NCI-H1105 treated with DMSO at 0.1 percent for 48 hours (cell line): Measurements from ENCODE around the gene LSAMP.

ENCODE experiments used
- DNase-seq: peaks from one replicate; lab custom pipeline; 2025; lab: John Stamatoyannopoulos, UW

Gene LSAMP

GRCh38 chr3:116051040-116051439 lies 394.2 kb downstream of the LSAMP start:
- no peak for DNase-seq

DNA sequence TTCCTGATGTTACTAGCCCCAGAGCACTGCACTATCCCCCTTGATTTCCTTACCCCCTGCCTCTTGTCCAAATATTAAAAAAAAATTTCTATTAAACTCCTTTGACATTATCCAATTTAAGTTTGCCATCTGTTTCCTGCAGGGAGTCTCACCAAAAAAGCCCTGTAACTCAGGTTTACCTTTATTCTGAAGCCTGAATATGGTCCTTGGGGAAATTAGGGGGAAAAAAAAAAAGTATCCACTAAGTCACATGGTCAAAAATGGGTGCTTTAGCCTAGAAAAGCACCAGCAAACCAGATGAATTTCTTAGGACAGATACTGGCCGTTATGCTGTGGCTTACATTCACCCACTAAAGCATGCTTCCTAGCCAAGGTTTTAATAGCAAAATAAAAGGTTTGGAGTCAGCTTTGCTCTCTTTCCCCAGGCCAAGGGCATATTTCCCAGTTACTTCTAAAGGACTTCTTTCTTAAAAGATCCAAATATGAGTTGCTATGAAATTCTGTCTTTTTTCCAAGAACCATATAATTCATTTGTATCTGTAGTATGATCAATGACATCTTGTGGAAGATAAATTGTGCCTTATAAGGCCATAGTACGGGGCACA lies 394.9 kb downstream of the LSAMP start:
- DNase-seq: no peak

DNA sequence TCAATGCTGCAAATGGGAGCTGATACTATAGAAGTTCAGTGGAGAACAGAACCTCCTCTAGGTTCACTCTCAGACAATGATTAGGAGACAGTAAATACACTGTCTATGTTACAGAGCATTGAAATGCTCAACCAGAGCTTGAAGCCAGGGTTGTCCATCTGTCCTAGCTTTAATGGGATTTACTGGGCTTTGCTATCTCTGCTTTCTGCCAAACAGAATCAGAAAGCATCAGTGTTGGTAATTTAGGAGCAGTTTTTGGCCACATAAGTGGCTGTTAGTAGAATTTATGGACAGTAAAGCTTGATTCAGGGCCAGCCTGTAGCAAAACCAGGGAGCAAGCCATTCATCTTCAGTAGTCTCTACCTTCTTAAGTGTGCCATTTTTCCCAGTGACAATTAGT lies 396.3 kb downstream of the LSAMP start:
- no peak for DNase-seq

DNA sequence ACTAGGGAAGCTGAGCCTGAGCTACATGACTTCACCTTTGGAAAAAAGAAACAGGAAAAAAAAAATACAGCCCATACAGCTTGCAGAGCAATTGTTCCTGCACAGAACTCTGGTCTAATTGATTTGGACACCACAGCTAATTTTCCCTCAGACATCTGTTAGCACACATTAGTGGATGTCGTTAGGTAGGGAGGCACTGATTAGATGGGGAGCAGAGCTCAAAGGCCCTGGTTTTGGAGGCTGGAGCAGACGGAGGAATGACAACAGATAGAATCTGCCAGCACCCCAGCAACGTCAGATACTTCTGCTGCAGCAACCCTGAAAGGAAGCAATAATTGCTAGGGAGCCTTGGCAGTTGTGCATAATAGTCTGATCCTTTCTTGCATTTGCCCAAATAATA lies 398.9 kb downstream of the LSAMP start:
- no peak for DNase-seq

DNA sequence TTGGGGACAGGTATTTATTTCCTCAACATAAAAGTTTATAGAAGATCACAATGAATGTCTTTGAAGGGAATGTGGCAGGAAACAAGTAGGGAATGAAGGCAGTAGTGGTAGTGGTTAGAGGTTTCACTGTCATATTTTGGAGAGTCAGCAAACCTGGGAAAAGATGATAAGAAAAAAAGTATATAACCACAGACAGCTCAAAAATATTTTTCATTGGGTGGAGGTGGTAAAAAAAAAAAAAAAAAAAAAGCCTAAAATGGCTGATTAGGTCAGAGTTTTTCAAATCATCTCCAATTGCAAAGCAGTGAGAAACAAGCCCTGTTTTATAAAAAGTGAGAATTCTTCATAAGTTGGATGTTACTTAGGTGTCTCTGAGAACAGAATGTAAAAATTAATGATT lies 400.0 kb downstream of the LSAMP start:
- DNase-seq: no peak

GRCh38 chr3:116040152-116040551 lies 405.1 kb downstream of the LSAMP start:
- no peak for DNase-seq

GRCh38 chr3:116039651-116039985 lies 405.7 kb downstream of the LSAMP start:
- no peak for DNase-seq

DNA sequence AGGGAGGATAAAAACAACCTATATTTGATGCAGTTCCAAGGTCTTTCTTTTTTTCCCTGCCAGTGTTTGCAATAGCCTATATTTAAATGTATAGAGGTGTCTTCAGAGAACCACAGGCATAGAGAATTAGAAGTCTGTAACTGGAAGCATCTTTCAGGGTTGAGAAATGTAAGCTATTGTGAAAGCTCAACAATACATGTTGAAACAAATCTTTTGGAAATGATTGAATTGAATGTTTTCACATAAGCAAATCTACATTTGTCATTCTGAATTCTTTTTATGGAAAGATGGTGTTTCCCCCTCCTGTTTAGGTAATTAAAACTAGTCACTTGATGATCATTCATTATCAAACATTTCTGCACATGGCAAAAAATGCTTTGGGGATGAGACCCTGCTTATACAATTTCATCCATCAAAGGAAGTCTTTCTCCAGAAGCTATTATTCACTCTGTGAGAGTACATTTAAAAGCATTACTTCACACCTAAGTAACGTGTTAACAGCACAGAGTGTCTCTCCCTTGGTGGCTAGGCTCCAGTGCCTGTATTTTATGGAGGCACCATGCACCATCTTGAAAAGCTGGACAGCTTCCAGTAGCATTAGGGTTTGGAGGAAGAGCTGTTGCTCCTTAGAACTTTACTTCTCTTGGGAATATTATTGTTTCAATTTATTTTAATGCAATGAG lies 406.2 kb downstream of the LSAMP start:
- no peak for DNase-seq

GRCh38 chr3:116037954-116038911 lies 407.1 kb downstream of the LSAMP start:
- DNase-seq: no peak

DNA sequence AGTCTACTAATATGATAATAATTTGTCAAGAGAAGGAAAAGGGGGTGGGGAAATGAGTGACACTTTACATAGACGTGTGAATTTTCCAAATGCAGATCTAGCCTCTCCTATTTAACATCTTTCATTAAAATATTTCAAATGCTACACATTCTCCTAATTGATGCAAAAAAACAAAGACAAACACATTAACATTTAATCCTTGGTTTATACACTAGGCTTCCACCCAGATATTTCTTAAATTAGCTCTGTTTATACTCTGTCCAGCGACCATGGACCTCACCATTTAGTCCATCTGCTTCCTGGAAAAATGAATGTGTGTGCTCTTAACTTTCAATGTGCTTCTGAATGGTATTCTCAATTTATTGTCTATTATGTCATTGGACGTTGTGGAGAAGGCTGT lies 409.9 kb downstream of the LSAMP start:
- DNase-seq: no peak

- DNase-seq: peak; percentile 72
Observed at GRCh38 chr3:116034794-116035193, 410.5 kb downstream of the LSAMP start.

DNA sequence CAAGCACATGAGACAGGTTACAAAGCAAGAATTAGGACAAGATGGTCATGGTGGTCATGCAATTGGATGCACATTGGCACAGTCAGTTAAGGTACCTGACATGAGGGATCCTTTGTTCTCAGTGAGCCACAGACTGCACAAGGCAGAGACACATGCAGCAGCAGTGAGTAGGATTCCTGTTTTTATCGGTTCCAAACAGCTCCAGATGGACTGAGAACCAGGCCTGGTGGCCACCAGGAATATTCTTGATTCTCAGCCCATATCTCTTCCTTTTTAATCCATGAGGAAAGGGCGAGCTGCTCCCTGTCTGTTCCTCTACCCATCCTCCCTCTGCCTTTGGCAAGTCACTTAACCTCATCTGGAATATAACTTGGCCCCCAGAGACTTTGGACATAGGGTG lies 411.2 kb downstream of the LSAMP start:
- DNase-seq: no peak

DNA sequence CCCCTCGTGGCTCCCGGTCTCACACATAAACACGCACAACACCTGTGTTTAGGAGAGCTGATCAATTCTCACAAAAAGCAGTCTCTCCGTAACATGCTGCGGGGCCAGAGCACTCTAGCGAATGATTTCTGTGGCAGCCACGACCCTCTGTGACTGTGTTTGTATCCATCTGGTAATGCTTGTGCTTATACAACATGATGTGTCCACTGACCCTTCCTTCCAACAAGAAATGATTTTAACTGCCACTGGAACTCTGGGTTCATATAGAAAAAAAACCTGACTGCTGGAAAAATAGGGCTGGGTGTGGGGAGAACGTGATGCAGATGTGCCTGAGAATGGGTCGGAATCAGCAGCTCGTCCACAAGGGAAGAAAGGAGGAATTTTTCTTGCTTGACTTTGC lies 411.8 kb downstream of the LSAMP start:
- DNase-seq: no peak

DNA sequence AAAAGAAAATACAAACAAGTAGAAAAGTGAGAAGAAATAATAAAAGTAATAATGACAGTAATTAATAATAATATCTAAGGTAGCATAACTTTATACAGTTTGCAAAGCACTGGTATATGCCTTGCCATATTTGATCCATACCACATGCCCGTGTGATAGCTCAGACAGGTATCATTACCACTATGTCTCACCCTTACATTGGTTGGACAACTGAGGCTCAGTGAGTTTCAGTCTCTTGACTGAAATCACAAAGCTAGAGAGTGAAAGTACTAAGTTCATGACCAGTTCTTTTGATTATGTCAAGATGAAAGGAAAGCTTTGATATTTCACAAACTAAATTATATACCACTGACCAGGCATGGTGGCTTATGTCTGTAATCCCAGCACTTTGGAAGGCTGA lies 413.1 kb downstream of the LSAMP start:
- DNase-seq: no peak

- DNase-seq: no peak
Observed at GRCh38 chr3:116030131-116030850, 415.0 kb downstream of the LSAMP start.

DNA sequence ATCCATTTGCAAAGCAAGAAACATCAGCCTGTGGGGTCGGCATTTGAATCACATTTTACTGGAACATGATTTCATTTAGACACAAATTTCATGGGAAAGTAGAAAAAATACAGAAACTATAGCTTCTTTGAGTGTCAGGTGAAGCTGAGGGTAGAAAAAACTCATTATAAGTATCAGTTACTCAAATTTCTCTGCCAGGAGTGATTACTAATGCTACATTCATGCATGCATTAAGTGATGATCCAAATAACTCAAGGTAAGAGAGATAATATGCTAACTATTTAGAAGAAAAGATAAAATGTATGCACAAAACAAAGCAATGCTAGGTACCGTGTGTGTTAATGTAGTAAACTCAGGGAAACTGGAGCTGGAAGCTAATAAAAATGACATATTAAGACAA lies 416.0 kb downstream of the LSAMP start:
- no peak for DNase-seq

DNA sequence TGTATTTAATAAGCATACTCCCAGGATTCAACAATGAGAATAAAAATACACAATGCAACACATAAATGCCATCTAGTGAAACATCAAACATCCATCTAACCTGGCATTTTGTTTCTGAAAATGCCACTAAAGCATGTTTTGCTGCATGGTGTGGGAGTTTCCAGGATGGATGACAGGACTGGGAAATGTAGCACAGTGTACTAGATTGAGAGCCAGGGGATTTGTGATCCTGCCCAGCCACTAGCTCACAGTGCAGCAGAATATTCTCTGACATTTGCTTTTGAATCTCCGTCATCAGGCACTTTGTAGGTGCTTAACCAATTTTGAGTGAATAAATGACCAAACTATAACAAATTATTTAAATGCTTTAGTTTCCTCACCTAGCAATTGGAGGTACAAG lies 417.1 kb downstream of the LSAMP start:
- no peak for DNase-seq

- DNase-seq: no peak
Observed at GRCh38 chr3:116020989-116021388, 424.3 kb downstream of the LSAMP start.

GRCh38 chr3:116020495-116020894 lies 424.8 kb downstream of the LSAMP start:
- no peak for DNase-seq

GRCh38 chr3:116019254-116019763 lies 426.0 kb downstream of the LSAMP start:
- no peak for DNase-seq

DNA sequence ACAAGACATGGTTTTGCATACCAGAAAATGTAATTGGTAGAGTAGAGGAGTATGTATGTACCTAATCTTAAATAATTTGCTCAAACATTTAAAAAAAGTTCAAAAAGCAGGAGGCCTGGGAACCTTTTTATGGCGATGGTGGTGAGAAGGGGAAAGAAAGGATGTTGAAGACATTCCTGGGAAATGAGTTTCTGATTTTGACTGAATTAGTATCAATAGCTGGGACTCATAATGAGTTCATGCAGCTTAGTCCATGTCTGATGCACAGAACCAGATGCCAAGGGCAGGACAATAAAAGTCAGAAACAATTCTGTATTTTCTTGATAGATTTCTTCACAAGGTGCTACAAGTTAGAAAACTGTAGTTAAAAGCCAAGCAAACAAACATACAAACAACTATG lies 426.6 kb downstream of the LSAMP start:
- DNase-seq: no peak

GRCh38 chr3:116015931-116016330 lies 429.4 kb downstream of the LSAMP start:
- no peak for DNase-seq
